Endothelial cell (in vitro differentiated cells): ENCODE results near the gene NEDD4L. TPM values are rescaled to one million over a fixed set of nuclear protein-coding genes. Genes with fewer than 3 reads are reported as not detected.

Experiments used
- DNase-seq: peaks from one replicate; pipeline ENCODE4 v3.0.0; 2021; ENCODE audit warnings: low spot score
- H3K27ac Mint-ChIP-seq: one replicate; pipeline ENCODE4 v1.8.0; 2021; ENCODE audit warnings: mixed read lengths, inconsistent platforms; ENCODE audit not compliant: unreplicated experiment
- H3K27me3 Mint-ChIP-seq: one replicate; pipeline ENCODE4 v1.8.0; 2021; ENCODE audit warnings: mild to moderate bottlenecking, moderate library complexity, mixed read lengths, inconsistent platforms; ENCODE audit not compliant: unreplicated experiment
- H3K36me3 Mint-ChIP-seq: one replicate; pipeline ENCODE4 v1.8.0; 2021; ENCODE audit warnings: mild to moderate bottlenecking, low read depth, mixed read lengths, inconsistent platforms; ENCODE audit not compliant: unreplicated experiment
- H3K4me1 Mint-ChIP-seq: one replicate; pipeline ENCODE4 v1.8.0; 2021; ENCODE audit warnings: mild to moderate bottlenecking, mixed read lengths, inconsistent platforms; ENCODE audit not compliant: unreplicated experiment
- H3K4me3 Mint-ChIP-seq: one replicate; pipeline ENCODE4 v1.8.0; 2021; ENCODE audit warnings: mild to moderate bottlenecking, mixed read lengths, inconsistent platforms; ENCODE audit not compliant: unreplicated experiment
- H3K9me3 Mint-ChIP-seq: one replicate; pipeline ENCODE4 v1.8.0; 2021; ENCODE audit warnings: mixed read lengths, inconsistent platforms; ENCODE audit not compliant: unreplicated experiment
- total RNA-seq: library from RNA; stranded (reverse); fragmentation: NEBNext Ultra II Directional; extraction: Animal tissue kit (Norgen Biotek cat#: 25700); gene quantifications from one replicate; pipeline ENCODE4 v1.2.1, GENCODE V29; 2021; ENCODE audit not compliant: unreplicated experiment
- TF ChIP-seq, protein P1 (sequence below): fragments of 200-600 bp; sonication (generic); IDR thresholded peaks from one replicate; pipeline ENCODE4 v1.5.0; 2021; ENCODE audit warnings: antibody characterized with exemption; ENCODE audit not compliant: unreplicated experiment

NEDD4L gene
- total RNA-seq, 1 donor from 2014 or later = 42.8 TPM

DNA sequence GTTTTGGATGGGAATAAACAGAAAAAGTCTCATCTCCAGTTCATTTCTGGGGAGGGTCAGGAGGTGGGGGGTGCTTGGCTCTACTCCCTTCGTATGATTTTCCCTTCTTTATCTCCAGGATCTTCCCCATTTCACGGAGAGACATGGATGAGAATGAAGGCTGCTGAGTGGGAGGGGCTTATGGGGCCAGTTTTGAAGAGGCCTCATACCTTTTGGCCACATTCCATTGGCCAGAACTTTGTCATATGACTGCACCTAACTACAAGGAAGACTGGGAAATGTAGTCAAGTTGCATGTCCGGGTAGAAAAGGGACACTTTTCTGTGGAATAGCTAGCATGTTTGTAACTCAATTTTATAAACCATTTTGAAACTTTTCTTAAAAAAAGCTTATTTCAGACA is 117.6 kb downstream of the NEDD4L start:
- Mint-ChIP-seq H3K4me3 (peak overlapping the region; percentile 82), H3K27ac (no peak overlapping the region), H3K9me3 (no peaks in the 10 kb centered on the region), H3K27me3 (no peaks in the 10 kb centered on the region), H3K36me3 (peaks cover 3% of the 10 kb centered on the region), H3K4me1 (peaks cover 18% of the 10 kb centered on the region)
- TF ChIP-seq, protein P1, sequence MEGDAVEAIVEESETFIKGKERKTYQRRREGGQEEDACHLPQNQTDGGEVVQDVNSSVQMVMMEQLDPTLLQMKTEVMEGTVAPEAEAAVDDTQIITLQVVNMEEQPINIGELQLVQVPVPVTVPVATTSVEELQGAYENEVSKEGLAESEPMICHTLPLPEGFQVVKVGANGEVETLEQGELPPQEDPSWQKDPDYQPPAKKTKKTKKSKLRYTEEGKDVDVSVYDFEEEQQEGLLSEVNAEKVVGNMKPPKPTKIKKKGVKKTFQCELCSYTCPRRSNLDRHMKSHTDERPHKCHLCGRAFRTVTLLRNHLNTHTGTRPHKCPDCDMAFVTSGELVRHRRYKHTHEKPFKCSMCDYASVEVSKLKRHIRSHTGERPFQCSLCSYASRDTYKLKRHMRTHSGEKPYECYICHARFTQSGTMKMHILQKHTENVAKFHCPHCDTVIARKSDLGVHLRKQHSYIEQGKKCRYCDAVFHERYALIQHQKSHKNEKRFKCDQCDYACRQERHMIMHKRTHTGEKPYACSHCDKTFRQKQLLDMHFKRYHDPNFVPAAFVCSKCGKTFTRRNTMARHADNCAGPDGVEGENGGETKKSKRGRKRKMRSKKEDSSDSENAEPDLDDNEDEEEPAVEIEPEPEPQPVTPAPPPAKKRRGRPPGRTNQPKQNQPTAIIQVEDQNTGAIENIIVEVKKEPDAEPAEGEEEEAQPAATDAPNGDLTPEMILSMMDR = no peak
- peak; percentile 17 for DNase-seq

DNA sequence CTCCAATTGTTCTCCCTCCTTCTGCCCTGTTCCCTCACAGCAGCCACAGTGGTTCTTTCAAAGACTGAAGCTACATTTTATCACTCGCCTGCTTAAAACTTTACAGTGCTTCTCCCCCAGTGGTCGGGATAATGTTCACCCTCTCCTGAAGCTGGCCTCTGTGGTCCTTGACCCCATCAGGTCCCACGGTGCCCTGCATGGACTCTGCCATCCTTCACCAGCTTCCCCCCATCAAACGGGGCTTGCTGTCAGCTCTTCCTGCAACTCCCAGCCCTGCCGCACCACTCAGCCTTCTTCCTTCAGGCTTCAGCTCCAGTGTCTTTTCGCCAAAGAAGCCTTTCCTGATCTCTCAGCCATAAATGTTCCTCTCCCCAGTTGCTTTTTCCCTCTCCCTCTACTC is 118.1 kb downstream of the NEDD4L start:
- Mint-ChIP-seq H3K9me3 (no peaks in the 10 kb centered on the region), H3K4me3 (no peak overlapping the region), H3K27me3 (no peaks in the 10 kb centered on the region), H3K4me1 (peaks cover 18% of the 10 kb centered on the region), H3K36me3 (peaks cover 3% of the 10 kb centered on the region), H3K27ac (peak overlapping the region; percentile 17)
- TF ChIP-seq, protein P1 = no peak
- no peak for DNase-seq

DNA sequence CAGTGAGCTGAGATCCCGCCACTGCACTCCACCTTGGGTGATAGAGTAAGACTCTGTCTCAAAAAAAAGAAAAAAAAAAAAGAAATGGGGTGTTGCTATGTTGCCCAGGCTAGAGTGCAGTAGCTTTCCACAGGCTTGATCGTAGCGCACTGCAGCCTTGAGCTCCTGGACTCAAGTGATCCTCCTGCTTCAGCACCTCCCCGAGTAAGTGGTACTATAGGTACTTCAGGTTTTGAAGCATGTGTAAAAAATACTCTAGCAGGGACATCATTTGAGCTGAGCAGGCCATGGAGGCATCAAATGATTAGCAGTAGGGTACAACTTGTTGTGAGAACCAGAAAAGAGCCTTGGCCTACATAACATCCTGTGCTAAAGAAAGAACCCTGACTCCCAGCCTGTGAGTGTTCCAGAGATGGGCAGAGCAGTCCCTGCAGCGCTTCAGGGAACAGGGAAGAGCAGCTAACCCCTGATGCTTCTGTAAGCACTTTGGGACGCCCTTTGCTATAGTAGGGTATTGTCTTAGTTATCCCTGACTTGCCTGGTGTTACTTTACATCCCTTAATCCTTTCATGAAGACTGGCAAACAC is 119.1 kb downstream of the NEDD4L start:
- Mint-ChIP-seq H3K36me3 (peaks cover 3% of the 10 kb centered on the region), H3K27ac (no peak overlapping the region), H3K4me1 (peaks cover 18% of the 10 kb centered on the region), H3K4me3 (no peak overlapping the region), H3K27me3 (no peaks in the 10 kb centered on the region), H3K9me3 (no peaks in the 10 kb centered on the region)
- TF ChIP-seq, protein P1 = no peak
- no peak for DNase-seq

DNA sequence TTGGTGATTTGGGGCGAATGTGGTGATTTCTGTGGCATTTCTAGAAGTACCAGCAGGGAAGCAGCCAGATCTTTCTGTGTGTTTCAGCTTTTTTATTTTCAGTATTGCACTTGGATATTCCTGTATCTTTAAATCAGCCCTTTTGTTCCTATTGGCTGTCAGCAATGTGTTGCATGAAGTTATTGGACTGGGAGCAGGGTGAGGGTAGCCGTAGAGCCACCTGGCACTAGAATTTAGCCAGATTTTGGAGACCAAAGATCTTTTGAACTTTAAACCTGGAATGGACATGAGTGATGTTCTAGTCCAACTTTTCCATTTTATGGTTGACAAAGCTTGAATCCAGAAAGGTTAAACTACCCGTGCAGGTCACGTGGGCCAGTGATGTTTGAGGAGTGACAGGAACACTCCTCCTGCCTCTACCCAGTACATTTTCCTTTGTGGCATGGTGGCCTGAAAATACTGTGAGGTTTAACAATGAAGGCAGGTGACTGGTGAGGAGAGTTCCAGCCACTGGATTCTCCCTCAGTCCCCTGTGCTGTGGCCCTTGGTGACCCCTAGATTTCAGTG is 122.3 kb downstream of the NEDD4L start:
- H3K4me1 Mint-ChIP-seq = peaks cover 7% of the 10 kb centered on the region
- peaks cover 1% of the 10 kb centered on the region for H3K27me3 Mint-ChIP-seq
- peaks cover 3% of the 10 kb centered on the region for H3K36me3 Mint-ChIP-seq
- TF ChIP-seq, protein P1 = no peak
- no peak overlapping the region for H3K27ac Mint-ChIP-seq
- H3K9me3 Mint-ChIP-seq = no peaks in the 10 kb centered on the region
- DNase-seq = no peak
- no peak overlapping the region for H3K4me3 Mint-ChIP-seq

DNA sequence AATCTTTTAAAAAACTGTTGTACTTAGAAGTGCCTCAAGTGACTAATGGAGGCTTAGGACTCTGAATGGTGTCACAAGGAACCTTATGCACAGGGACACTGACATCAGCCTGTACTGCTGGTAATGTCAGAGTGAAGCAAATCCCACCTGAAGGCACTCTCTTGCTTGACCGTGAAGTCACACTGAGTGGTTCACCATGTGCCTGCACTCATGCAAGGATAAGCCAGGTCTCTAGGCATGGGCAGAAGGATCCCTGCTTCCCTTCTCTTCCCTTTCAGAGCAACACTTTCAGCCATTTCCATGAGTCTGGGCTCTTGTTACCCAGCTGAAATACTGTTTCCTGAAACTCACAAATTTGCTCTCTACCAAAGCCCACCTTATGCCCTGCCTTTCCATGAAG is 123.0 kb downstream of the NEDD4L start:
- Mint-ChIP-seq H3K4me3 (no peak overlapping the region), H3K27me3 (peaks cover 5% of the 10 kb centered on the region), H3K9me3 (no peaks in the 10 kb centered on the region), H3K27ac (no peak overlapping the region), H3K4me1 (peaks cover 4% of the 10 kb centered on the region), H3K36me3 (peaks cover 8% of the 10 kb centered on the region)
- TF ChIP-seq, protein P1 = no peak
- DNase-seq = no peak
